GM23248 (cell line): Measurements from ENCODE around the gene CDCA7L. TPM values are rescaled to one million over a fixed set of nuclear protein-coding genes. Genes with fewer than 3 reads are reported as not detected.
A peak's percentile ranks its signal among the peaks of the same experiment; 100 is the strongest.
"Not testable (repeated sequence)": the region's sequence is repeated elsewhere in the genome, so short reads cannot be mapped to it uniquely, and the experiment has no call there.

ENCODE experiments used
- DNase-seq: peaks from one replicate; pipeline ENCODE4 v3.0.0-alpha.2; 2015
- H2AFZ ChIP-seq: fragments of 200-600 bp; sonication (generic); 2 replicates; pipeline ENCODE4 v1.6.1; 2016; ENCODE audit warnings: antibody characterized with exemption
- H3F3A ChIP-seq: fragments of 200-600 bp; sonication (generic); 2 replicates; pipeline ENCODE4 v1.6.1; 2016; ENCODE audit warnings: mild to moderate bottlenecking, antibody characterized with exemption, mixed run types; ENCODE audit not compliant: insufficient read depth
- H3K27ac ChIP-seq: fragments of 200-600 bp; sonication (generic); 2 replicates; pipeline ENCODE4 v1.5.1; 2016; ENCODE audit warnings: mild to moderate bottlenecking
- H3K27me3 ChIP-seq: fragments of 200-600 bp; sonication (generic); replicated peaks from 2 replicates; pipeline ENCODE4 v1.6.1; 2016; ENCODE audit warnings: mild to moderate bottlenecking; ENCODE audit not compliant: insufficient read depth
- H3K36me3 ChIP-seq: fragments of 200-600 bp; sonication (generic); 2 replicates; pipeline ENCODE4 v1.6.1; 2016; ENCODE audit warnings: low read depth, mild to moderate bottlenecking
- H3K4me1 ChIP-seq: fragments of 200-600 bp; sonication (generic); 2 replicates; pipeline ENCODE4 v1.6.1; 2016; ENCODE audit warnings: mild to moderate bottlenecking; ENCODE audit not compliant: insufficient read depth
- H3K4me2 ChIP-seq: fragments of 200-600 bp; sonication (generic); one replicate; pipeline ENCODE4 v1.6.1; 2016; ENCODE audit warnings: mild to moderate bottlenecking; ENCODE audit not compliant: unreplicated experiment
- H3K4me3 ChIP-seq: fragments of 200-600 bp; sonication (generic); 2 replicates; pipeline ENCODE4 v1.5.1; 2016; ENCODE audit warnings: mild to moderate bottlenecking
- H3K79me2 ChIP-seq: fragments of 200-600 bp; sonication (generic); 2 replicates; pipeline ENCODE4 v1.6.1; 2016; ENCODE audit warnings: mild to moderate bottlenecking; ENCODE audit not compliant: insufficient read depth
- H3K9ac ChIP-seq: fragments of 200-600 bp; sonication (generic); 2 replicates; pipeline ENCODE4 v1.6.1; 2016; ENCODE audit warnings: mild to moderate bottlenecking
- H3K9me2 ChIP-seq: fragments of 200-600 bp; sonication (generic); 2 replicates; pipeline ENCODE4 v1.6.1; 2016; ENCODE audit warnings: mixed run types, mild to moderate bottlenecking, moderate library complexity; ENCODE audit not compliant: insufficient read depth
- H3K9me3 ChIP-seq: fragments of 200-600 bp; sonication (generic); one replicate; pipeline ENCODE4 v1.6.1; 2017; ENCODE audit warnings: low read depth
- H4K20me1 ChIP-seq: fragments of 200-600 bp; sonication (generic); 2 replicates; pipeline ENCODE4 v1.6.0; 2016; ENCODE audit not compliant: insufficient read depth
- EZH2 ChIP-seq: fragments of 200-600 bp; sonication (generic); IDR thresholded peaks from 2 replicates; pipeline ENCODE4 v1.6.1; 2018; ENCODE audit warnings: antibody characterized with exemption, mild to moderate bottlenecking; ENCODE audit not compliant: insufficient read depth, poor library complexity, severe bottlenecking
- EZH2phosphoT487 ChIP-seq: fragments of 200-600 bp; sonication (generic); IDR thresholded peaks from 2 replicates; pipeline ENCODE4 v1.6.1; 2018; ENCODE audit warnings: antibody characterized with exemption, moderate library complexity, mild to moderate bottlenecking, low read depth; ENCODE audit not compliant: insufficient read depth
- WGBS, 2 experiments: methylation state at CpG; one replicate each; pipeline ENCODE4 v1.1.6; 2015 to 2017; ENCODE audit warnings: low lambda C conversion rate in 2 of 2, low coverage in 1 of 2; ENCODE audit errors: missing lambda C conversion rate in 2 of 2; 5-methylcytosine and 5-hydroxymethylcytosine counted together
- in situ Hi-C: fragments of 300-500 bp; cut with MboI; formaldehyde crosslinking; loops from 2 replicates; pipeline ENCODE4 v1.15.0; 2020
- polyA plus RNA-seq: library from polyadenylated mRNA; unstranded; fragments of >200 nt; fragmentation: Nextera tagmentation; extraction: Ambion mirVana; gene quantifications from 2 replicates; pipeline ENCODE4 v1.2.1, GENCODE V29; 2016
- total RNA-seq: library from RNA; depleted of rRNA; stranded (reverse); fragments of >200 nt; shearing (Covaris generic); gene quantifications from 2 replicates; pipeline ENCODE4 v1.2.3, GENCODE V29; 2014

CDCA7L gene
- total and polyA plus RNA-seq, 2 experiments from 2014 or later: 44.1 to 45.9 TPM

GRCh38 chr7:21939136-21939857 lies 6.4 kb downstream of the CDCA7L start:
- Histone ChIP-seq H3K9me3 (no peaks in the 10 kb centered on the region), H3K4me3 (no peak overlapping the region), H3F3A (peaks cover 40% of the 10 kb centered on the region), H3K4me1 (peaks cover 42% of the 10 kb centered on the region), H3K4me2 (peak overlapping the region; percentile 26), H3K27ac (no peak overlapping the region), H3K36me3 (peaks cover 3% of the 10 kb centered on the region), H2AFZ (no peak overlapping the region), H3K27me3 (no peaks in the 10 kb centered on the region), H3K9me2 (no peaks in the 10 kb centered on the region), H3K79me2 (peaks cover 93% of the 10 kb centered on the region), H3K9ac (no peak overlapping the region), H4K20me1 (no peaks in the 10 kb centered on the region)
- no peak for TF ChIP-seq EZH2
- no peak for TF ChIP-seq EZH2phosphoT487
- in situ Hi-C loops: no loop called here
- WGBS, 2 experiments: 73 to 80% methylated on average over 4 of the region's 4 CpGs
- peak; percentile 43 for DNase-seq

- 73 to 74% methylated on average over 2 of the region's 2 CpGs for WGBS, 2 experiments
- in situ Hi-C loops: no loop called here
- Histone ChIP-seq H3F3A (peaks cover 36% of the 10 kb centered on the region), H3K4me2 (no peak overlapping the region), H3K27ac (no peak overlapping the region), H2AFZ (no peak overlapping the region), H4K20me1 (no peaks in the 10 kb centered on the region), H3K79me2 (peaks cover 98% of the 10 kb centered on the region), H3K4me3 (no peak overlapping the region), H3K9me3 (no peaks in the 10 kb centered on the region), H3K27me3 (no peaks in the 10 kb centered on the region), H3K36me3 (peaks cover 3% of the 10 kb centered on the region), H3K9ac (no peak overlapping the region), H3K9me2 (no peaks in the 10 kb centered on the region), H3K4me1 (peaks cover 34% of the 10 kb centered on the region)
- no peak for DNase-seq
- TF ChIP-seq EZH2 (no peak), EZH2phosphoT487 (no peak)
Observed at GRCh38 chr7:21938463-21938862, 7.2 kb downstream of the CDCA7L start.

DNA sequence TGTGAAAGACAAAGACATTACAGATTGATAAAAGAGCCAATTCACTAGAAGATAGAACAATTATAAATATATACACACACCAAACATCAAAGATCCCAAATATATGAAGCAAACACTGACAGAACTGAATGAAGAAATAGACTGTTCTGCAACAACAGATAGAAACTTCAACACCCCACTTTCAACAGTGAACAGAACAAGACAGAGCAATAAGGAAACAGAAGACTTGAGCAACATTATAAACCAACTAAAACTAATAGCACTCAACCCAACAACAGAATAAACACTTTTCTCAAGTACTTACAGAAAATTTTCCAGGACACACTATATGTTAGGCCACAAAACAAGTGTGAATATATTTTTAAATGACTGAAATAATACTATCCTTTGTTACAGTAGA lies 10.9 kb downstream of the CDCA7L start:
- no peaks in the 10 kb centered on the region for H3K9me2 ChIP-seq
- no peak overlapping the region for H3K4me3 ChIP-seq
- H3K4me2 ChIP-seq: no peak overlapping the region
- H3K9ac ChIP-seq: no peak overlapping the region
- no peaks in the 10 kb centered on the region for H3K27me3 ChIP-seq
- no peaks in the 10 kb centered on the region for H3K9me3 ChIP-seq
- H3K79me2 ChIP-seq: peaks cover 100% of the 10 kb centered on the region
- DNase-seq: no peak
- H3K4me1 ChIP-seq: peaks cover 12% of the 10 kb centered on the region
- TF ChIP-seq EZH2 (no peak), EZH2phosphoT487 (no peak)
- in situ Hi-C loops: no loop called here
- H3K27ac ChIP-seq: no peak overlapping the region
- H3F3A ChIP-seq: peaks cover 14% of the 10 kb centered on the region; the same call in 1 of the 2 replicates
- no peak overlapping the region for H2AFZ ChIP-seq
- H3K36me3 ChIP-seq: peaks cover 3% of the 10 kb centered on the region
- H4K20me1 ChIP-seq: no peaks in the 10 kb centered on the region

DNA sequence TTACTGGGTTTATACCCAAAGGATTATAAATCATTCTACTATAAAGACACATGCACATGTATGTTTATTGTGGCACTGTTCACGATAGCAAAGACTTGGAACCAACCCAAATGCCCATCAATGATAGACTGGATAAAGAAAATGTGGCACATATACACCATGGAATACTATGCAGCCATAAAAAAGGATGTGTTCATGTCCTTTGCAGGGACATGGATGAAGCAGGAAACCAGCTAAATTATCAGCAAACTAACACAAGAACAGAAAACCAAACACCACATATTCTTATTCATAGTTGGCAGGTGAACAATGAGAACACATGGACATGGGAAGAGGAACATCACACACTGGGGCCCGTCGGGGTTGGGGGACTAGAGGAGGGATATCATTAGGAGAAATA lies 12.4 kb downstream of the CDCA7L start:
- H3K9ac ChIP-seq, H3K9me3 ChIP-seq, H4K20me1 ChIP-seq, H2AFZ ChIP-seq, in situ Hi-C loops, H3F3A ChIP-seq, H3K36me3 ChIP-seq, H3K27me3 ChIP-seq, H3K4me2 ChIP-seq, H3K4me1 ChIP-seq, H3K4me3 ChIP-seq, DNase-seq, H3K27ac ChIP-seq, H3K9me2 ChIP-seq: not testable (repeated sequence)
- 91 to 95% methylated on average over 3 of the region's 3 CpGs for WGBS, 2 experiments
- H3K79me2 ChIP-seq: peaks cover 98% of the 10 kb centered on the region

DNA sequence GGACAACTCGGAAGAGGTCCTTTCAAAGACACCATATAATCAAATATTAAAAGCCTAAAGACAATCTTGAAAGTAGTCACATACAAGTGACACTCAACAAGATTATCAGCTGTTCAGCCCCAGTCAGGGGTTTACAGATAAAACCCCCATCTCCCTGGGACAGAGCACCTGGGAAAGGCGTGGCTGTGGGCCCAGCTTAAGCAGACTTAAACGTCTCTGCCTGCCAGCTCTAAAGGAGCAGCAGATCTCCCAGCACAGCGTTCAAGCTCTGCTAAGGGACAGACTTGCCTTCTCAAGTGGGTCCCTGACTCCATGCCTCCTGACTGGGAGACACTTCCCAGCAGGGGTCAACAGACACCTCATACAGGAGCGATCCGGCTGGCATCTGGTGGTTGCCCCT lies 18.0 kb downstream of the CDCA7L start:
- H3K4me1 ChIP-seq: no peaks in the 10 kb centered on the region
- no peak for DNase-seq

More for the DNA sequence above, 18.0 kb downstream of the CDCA7L start:
- H3K27ac ChIP-seq: no peak overlapping the region
- H3K9me3 ChIP-seq: no peaks in the 10 kb centered on the region
- H3K4me2 ChIP-seq: no peak overlapping the region
- H3K9me2 ChIP-seq: no peaks in the 10 kb centered on the region
- H3K36me3 ChIP-seq: no peaks in the 10 kb centered on the region
- H3K27me3 ChIP-seq: no peaks in the 10 kb centered on the region
- in situ Hi-C loops: no loop called here
- no peak overlapping the region for H3K4me3 ChIP-seq
- no peak overlapping the region for H3K9ac ChIP-seq
- H4K20me1 ChIP-seq: no peaks in the 10 kb centered on the region; the same call in 1 of the 2 replicates
- no peak overlapping the region for H2AFZ ChIP-seq
- 69 to 79% methylated on average over 6 of the region's 6 CpGs for WGBS, 2 experiments
- H3K79me2 ChIP-seq: peaks cover 97% of the 10 kb centered on the region
- no peaks in the 10 kb centered on the region for H3F3A ChIP-seq
- no peak for TF ChIP-seq EZH2
- no peak for TF ChIP-seq EZH2phosphoT487
